Activated naive CD8-positive, alpha-beta T cell treated with anti-CD3 and anti-CD28 coated beads, Interleukin-2, amount 10 ng/mL, durations not matched to agents 7 days and 5 days (primary cell): ENCODE results near the gene NCAPH2. TPM values are rescaled to one million over a fixed set of nuclear protein-coding genes. Genes with fewer than 3 reads are reported as not detected.
A peak's percentile ranks its signal among the peaks of the same experiment; 100 is the strongest.

ENCODE experiments used
- ATAC-seq: fragments of 150-1000 bp; cut with Tn5 transposase; one replicate; pipeline ENCODE4 v1.10.0; 2021; ENCODE audit warnings: low read depth, moderate library complexity
- POLR2A ChIA-PET: fragments of 350-600 bp; sonication (Branson Sonifier 250); formaldehyde crosslinking; loops from one replicate; lab custom pipeline; 2021; ENCODE audit warnings: antibody characterized with exemption; lab: Charles Lee
- DNase-seq: peaks from one replicate; pipeline ENCODE4 v3.0.0; 2021
- H3K27ac Mint-ChIP-seq: one replicate; pipeline ENCODE4 v1.8.0; 2022; ENCODE audit warnings: mild to moderate bottlenecking, mixed read lengths
- H3K27me3 Mint-ChIP-seq: one replicate; pipeline ENCODE4 v1.8.0; 2022; ENCODE audit warnings: mild to moderate bottlenecking, moderate library complexity, mixed read lengths
- H3K36me3 Mint-ChIP-seq: one replicate; pipeline ENCODE4 v1.8.0; 2021; ENCODE audit warnings: mild to moderate bottlenecking, mixed read lengths
- H3K4me1 Mint-ChIP-seq: one replicate; pipeline ENCODE4 v1.8.0; 2021; ENCODE audit warnings: mixed read lengths
- H3K4me3 Mint-ChIP-seq: one replicate; pipeline ENCODE4 v1.8.0; 2022; ENCODE audit warnings: mild to moderate bottlenecking, moderate library complexity, mixed read lengths
- H3K9me3 Mint-ChIP-seq: one replicate; pipeline ENCODE4 v1.8.0; 2021; ENCODE audit warnings: mixed read lengths
- total RNA-seq, 2 experiments: library from RNA; stranded (reverse); gene quantifications; one replicate each; pipeline ENCODE4 v1.2.3, GENCODE V29; 2021

NCAPH2 gene
- total RNA-seq, 2 experiments from 2014 or later, result 126 TPM

- ATAC-seq (no peak), DNase-seq (no peak)
- POLR2A ChIA-PET, result interaction anchor here (3.2 kb wide), 1 partner anchor 9 kb away, joined by 10 read pairs; no protein-coding TSS in a partner anchor
- Mint-ChIP-seq H3K4me1 (peaks cover 12% of the 10 kb centered on the region), H3K36me3 (no peaks in the 10 kb centered on the region), H3K27ac (peak overlapping the region; percentile 56), H3K9me3 (no peaks in the 10 kb centered on the region), H3K27me3 (peaks cover 16% of the 10 kb centered on the region), H3K4me3 (peak overlapping the region; percentile 59)
These were observed 28.3 kb upstream of the NCAPH2 start for GRCh38 chr22:50479721-50480120.

- ATAC-seq (no peak), DNase-seq (no peak)
- Mint-ChIP-seq H3K9me3 (no peaks in the 10 kb centered on the region), H3K36me3 (no peaks in the 10 kb centered on the region), H3K4me3 (peak overlapping the region; percentile 63), H3K4me1 (peaks cover 11% of the 10 kb centered on the region), H3K27me3 (peaks cover 16% of the 10 kb centered on the region), H3K27ac (no peak overlapping the region)
- POLR2A ChIA-PET, result interaction anchor here (0.6 to 3.2 kb wide), 7 partner anchors 7 to 374 kb away, joined by 3 to 10 read pairs (median 4); partner anchors contain the start of genes LMF2, NCAPH2 and SCO2
These were observed 27.0 kb upstream of the NCAPH2 start for GRCh38 chr22:50481045-50481439.

- peaks cover 11% of the 10 kb centered on the region for H3K4me1 Mint-ChIP-seq
- H3K9me3 Mint-ChIP-seq, result no peaks in the 10 kb centered on the region
- H3K27ac Mint-ChIP-seq, result peak within 1 kb of the TSS; percentile 69
- ATAC-seq (peak; percentile 82), DNase-seq (peak; percentile 82)
- peaks cover 16% of the 10 kb centered on the region for H3K27me3 Mint-ChIP-seq
- POLR2A ChIA-PET, result interaction anchor here (0.6 to 3.2 kb wide), 6 partner anchors 8 to 167 kb away, joined by 3 to 10 read pairs (median 4); partner anchors contain the start of genes LMF2, NCAPH2 and SCO2
- peak within 1 kb of the TSS; percentile 83 for H3K4me3 Mint-ChIP-seq
- H3K36me3 Mint-ChIP-seq, result no peaks in the 10 kb centered on the region
These were observed 26.5 kb upstream of the NCAPH2 start, which contains the start of gene ADM2 for GRCh38 chr22:50481440-50482106. Gene ADM2, plus strand, starts transcription at chr22:50481543. Its CDS starts 305 bp downstream, at chr22:50481848.

- Mint-ChIP-seq H3K27me3 (peaks cover 13% of the 10 kb centered on the region), H3K27ac (peak overlapping the region; percentile 69), H3K4me1 (peaks cover 7% of the 10 kb centered on the region), H3K9me3 (no peaks in the 10 kb centered on the region), H3K4me3 (peak overlapping the region; percentile 83), H3K36me3 (no peaks in the 10 kb centered on the region)
- DNase-seq, result no peak
- ATAC-seq, result no peak
- POLR2A ChIA-PET, result interaction anchor here (0.7 to 3.2 kb wide), 5 partner anchors 9 to 43 kb away, joined by 3 to 10 read pairs (median 3); partner anchors contain the start of genes LMF2, NCAPH2 and SCO2
These were observed 25.6 kb upstream of the NCAPH2 start for GRCh38 chr22:50482107-50483074.

GRCh38 chr22:50483106-50483505, 24.9 kb upstream of the NCAPH2 start:
- ATAC-seq, result no peak
- Mint-ChIP-seq H3K36me3 (no peaks in the 10 kb centered on the region), H3K4me1 (peaks cover 7% of the 10 kb centered on the region), H3K27me3 (peaks cover 13% of the 10 kb centered on the region), H3K9me3 (no peaks in the 10 kb centered on the region), H3K4me3 (no peak overlapping the region), H3K27ac (no peak overlapping the region)
- POLR2A ChIA-PET, result interaction anchor here (1.0 to 1.3 kb wide), 2 partner anchors 13 to 25 kb away, joined by 3 to 6 read pairs; partner anchors contain the start of genes LMF2 and NCAPH2
- no peak for DNase-seq

- Mint-ChIP-seq H3K4me1 (peaks cover 6% of the 10 kb centered on the region), H3K9me3 (no peaks in the 10 kb centered on the region), H3K27ac (no peak overlapping the region), H3K36me3 (no peaks in the 10 kb centered on the region), H3K4me3 (no peak overlapping the region), H3K27me3 (peaks cover 13% of the 10 kb centered on the region)
- ATAC-seq, result no peak
- no peak for DNase-seq
- POLR2A ChIA-PET, result interaction anchor here (1.0 to 1.3 kb wide), 2 partner anchors 14 to 24 kb away, joined by 3 to 6 read pairs; partner anchors contain the start of genes LMF2 and NCAPH2
These were observed 24.5 kb upstream of the NCAPH2 start for GRCh38 chr22:50483556-50483955.

- H3K4me3 Mint-ChIP-seq, result no peak overlapping the region
- H3K36me3 Mint-ChIP-seq, result no peaks in the 10 kb centered on the region
- DNase-seq (no peak), ATAC-seq (no peak)
- POLR2A ChIA-PET, result interaction anchor here (1.0 to 1.3 kb wide), 2 partner anchors 14 to 28 kb away, joined by 3 to 6 read pairs; no protein-coding TSS in a partner anchor
- H3K9me3 Mint-ChIP-seq, result no peaks in the 10 kb centered on the region
- peaks cover 11% of the 10 kb centered on the region for H3K27me3 Mint-ChIP-seq
- peaks cover 6% of the 10 kb centered on the region for H3K4me1 Mint-ChIP-seq
- H3K27ac Mint-ChIP-seq, result no peak overlapping the region
These were observed 23.8 kb upstream of the NCAPH2 start for GRCh38 chr22:50483977-50484853.

GRCh38 chr22:50485221-50486131, 22.5 kb upstream of the NCAPH2 start:
- no peaks in the 10 kb centered on the region for H3K9me3 Mint-ChIP-seq
- H3K27me3 Mint-ChIP-seq, result peaks cover 3% of the 10 kb centered on the region
- ATAC-seq (no peak), DNase-seq (no peak)
- H3K27ac Mint-ChIP-seq, result no peak overlapping the region
- H3K4me1 Mint-ChIP-seq, result peaks cover 5% of the 10 kb centered on the region
- POLR2A ChIA-PET, result interaction anchor here (0.9 to 1.0 kb wide), 2 partner anchors 15 to 29 kb away, joined by 3 read pairs; no protein-coding TSS in a partner anchor
- no peaks in the 10 kb centered on the region for H3K36me3 Mint-ChIP-seq
- H3K4me3 Mint-ChIP-seq, result no peak overlapping the region

GRCh38 chr22:50486561-50487289, 21.3 kb upstream of the NCAPH2 start, which contains the start of gene MIOX:
Gene MIOX, plus strand, starts transcription at chr22:50486859. Its CDS starts 39 bp downstream, at chr22:50486898.
- no peaks in the 10 kb centered on the region for H3K27me3 Mint-ChIP-seq
- DNase-seq, result no peak
- POLR2A ChIA-PET, result interaction anchor here (0.9 kb wide), 1 partner anchor 17 kb away, joined by 3 read pairs; no protein-coding TSS in a partner anchor
- no peaks in the 10 kb centered on the region for H3K36me3 Mint-ChIP-seq
- no peaks in the 10 kb centered on the region for H3K9me3 Mint-ChIP-seq
- peaks cover 11% of the 10 kb centered on the region for H3K4me1 Mint-ChIP-seq
- H3K27ac Mint-ChIP-seq, result no peak within 1 kb of the TSS
- no peak for ATAC-seq
- no peak within 1 kb of the TSS for H3K4me3 Mint-ChIP-seq

GRCh38 chr22:50487290-50488005, 20.6 kb upstream of the NCAPH2 start:
- ATAC-seq, result no peak
- H3K4me3 Mint-ChIP-seq, result no peak overlapping the region
- no peak for DNase-seq
- no peaks in the 10 kb centered on the region for H3K36me3 Mint-ChIP-seq
- POLR2A ChIA-PET, result no interaction called here
- H3K9me3 Mint-ChIP-seq, result no peaks in the 10 kb centered on the region
- H3K27me3 Mint-ChIP-seq, result no peaks in the 10 kb centered on the region
- no peak overlapping the region for H3K27ac Mint-ChIP-seq
- peaks cover 10% of the 10 kb centered on the region for H3K4me1 Mint-ChIP-seq
